NCI-H1417 treated with DMSO at 0.1 percent for 48 hours (cell line): Measurements from ENCODE around the gene PRKN.
"Not testable (repeated sequence)": the region's sequence is repeated elsewhere in the genome, so short reads cannot be mapped to it uniquely, and the experiment has no call there.

Experiments
- DNase-seq: peaks from one replicate; lab custom pipeline; 2025; lab: John Stamatoyannopoulos, UW

PRKN gene

DNA sequence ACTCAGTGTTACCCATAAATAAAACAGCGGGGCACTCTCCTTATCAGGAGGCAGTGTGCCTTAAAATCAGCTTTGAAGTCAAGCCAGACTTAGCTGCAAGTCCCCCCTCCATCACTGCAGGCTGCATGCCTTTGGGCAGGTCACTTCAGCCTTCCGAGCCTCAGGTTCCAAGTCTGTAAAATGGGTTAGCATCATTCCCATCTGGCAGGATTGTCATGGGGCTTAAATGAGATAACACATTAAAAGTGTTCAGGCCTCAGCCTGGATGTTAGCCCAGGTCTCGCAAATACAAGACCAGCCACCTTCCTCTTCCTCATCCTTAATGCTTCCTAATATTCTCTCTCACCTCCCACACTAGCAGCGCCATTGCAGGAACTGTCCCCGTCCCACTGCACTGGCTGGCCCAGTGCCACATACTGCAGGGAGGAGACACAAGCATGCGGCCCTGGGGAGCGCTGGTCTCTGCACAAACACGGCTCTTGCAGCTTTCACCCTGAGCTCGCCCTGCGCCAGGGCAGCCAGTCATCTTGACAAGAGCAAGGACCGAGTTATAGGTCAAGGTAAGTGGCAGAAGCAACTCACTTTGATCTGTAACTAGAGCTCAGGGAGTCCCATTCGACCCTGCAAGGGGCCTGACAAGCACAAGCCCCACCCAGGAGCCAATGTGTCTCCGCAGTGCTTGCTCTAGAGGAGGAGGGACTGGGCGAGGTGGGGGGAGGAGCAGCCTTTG, 889.1 kb downstream of the PRKN start:
- no peak for DNase-seq

DNA sequence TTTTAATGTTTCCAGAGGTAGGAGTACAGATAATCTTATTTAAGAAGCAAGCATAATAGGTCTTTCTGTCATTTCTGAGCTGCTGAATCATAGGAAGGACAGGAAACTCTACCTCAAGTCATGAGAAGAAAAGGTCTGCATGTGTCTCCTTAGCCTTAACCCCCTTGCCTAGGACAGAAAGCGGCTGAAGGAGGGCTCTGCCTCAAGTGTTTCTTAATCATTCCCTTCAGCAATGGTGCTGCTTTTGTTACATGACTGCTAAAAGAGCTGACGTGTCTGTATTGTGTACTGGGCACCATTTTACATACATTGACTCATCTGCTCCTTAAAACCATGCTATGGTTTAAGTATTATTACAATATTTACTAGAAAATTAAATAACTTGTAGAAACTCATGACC, 889.7 kb downstream of the PRKN start:
- no peak for DNase-seq

DNA sequence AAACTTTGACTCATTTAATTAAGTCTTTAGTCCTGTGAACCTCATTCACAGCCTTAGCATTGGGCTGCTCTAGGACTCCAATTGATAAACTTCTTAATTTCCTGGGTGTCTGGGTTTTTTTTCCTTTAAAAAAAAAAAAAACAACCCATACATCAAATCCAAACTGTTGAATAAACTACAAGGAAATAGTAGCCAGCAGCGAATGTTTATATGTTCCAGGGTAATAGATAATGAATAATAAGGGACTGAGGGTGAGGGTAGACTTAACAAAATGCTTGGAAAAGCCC, 890.2 kb downstream of the PRKN start:
- DNase-seq, result no peak

DNA sequence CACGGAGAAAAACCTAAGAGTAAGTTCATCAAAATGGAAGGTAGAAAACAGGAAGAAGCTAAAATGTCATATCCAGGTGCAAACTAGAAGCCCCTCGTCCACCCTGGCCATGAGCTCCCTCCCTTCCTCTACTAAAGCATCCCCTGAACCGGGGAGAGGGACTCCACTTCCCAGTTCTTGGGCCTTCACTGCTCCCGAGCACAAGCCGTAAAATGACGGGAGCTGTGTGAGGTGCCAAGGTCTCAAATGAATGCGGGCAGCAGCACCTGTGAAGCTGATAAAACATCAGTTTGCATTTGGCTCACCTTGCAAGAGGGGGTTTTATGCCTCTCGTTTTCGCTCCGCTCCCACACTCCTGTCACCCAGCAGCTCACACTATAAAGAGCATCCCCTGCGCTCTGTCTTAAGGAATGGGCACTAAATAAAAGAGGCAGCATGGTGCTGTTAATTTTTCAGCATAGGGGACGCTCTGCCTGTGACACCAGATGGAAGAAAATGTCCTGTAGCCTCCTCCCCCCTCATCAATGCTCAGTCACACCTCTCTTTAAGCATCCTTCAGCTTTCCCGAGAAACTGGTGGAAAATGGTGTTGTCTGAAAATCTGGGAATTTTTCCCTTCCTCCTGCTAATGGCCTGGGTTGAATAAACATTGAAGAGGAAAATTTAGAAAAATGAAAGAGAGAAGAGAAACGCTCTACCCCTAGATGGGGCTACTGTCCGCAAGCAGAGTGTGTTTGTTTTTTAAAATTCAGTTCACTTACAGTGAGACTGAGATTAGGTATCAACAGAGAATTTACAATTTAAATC, 890.7 kb downstream of the PRKN start:
- no peak for DNase-seq

DNA sequence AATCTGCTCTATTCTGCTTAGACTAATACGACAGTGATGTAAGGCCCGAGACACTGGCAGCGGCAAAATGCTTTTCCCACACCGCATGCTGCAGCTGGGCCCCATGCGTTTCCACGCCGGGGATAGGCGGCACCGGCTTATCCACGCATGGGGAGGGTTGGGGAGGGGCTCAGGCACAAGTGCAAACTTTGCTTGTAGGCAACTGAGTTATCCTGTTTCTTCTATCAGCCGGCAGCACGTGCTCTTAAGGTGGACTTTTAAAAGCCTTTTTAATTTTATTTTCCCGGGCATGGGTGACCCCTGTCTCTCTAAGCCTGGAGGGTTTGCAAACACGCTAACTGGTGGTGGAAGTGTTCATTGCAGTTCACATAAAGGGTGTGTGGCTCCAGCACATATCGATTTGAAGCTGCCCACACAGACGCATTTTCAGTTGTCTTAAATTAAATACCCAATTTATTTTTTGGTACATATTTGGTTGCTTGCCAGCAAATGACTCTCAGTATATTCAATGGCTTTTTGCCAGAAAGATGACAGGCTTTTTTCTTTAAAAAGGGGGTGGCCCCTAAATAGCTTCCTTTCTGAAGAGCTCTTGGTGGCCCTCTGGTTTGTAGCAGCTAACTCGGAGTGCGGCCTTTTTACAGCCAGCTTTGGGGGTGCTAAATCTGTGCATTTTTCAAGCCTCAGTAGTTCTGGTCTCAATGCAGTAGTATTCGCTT, 891.9 kb downstream of the PRKN start:
- DNase-seq, result no peak

DNA sequence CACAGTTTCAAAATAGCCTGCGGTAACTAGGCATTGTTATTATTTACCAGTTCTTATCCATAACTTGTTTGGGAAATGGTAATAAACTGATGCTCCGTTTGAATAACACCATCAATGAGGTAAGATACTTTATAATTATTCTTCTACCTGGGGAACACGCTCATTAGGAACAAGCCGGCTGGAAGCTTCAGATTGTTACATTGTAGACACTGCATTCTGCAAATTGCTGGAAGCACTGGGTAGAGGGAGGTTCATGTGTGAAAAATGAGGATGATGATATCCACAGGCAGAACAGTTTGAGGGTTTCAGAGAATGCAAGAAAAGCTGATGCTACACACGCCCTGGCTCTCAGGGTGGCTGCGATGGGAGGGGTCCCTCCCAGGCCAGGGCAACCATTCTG, 893.1 kb downstream of the PRKN start:
- no peak for DNase-seq

DNA sequence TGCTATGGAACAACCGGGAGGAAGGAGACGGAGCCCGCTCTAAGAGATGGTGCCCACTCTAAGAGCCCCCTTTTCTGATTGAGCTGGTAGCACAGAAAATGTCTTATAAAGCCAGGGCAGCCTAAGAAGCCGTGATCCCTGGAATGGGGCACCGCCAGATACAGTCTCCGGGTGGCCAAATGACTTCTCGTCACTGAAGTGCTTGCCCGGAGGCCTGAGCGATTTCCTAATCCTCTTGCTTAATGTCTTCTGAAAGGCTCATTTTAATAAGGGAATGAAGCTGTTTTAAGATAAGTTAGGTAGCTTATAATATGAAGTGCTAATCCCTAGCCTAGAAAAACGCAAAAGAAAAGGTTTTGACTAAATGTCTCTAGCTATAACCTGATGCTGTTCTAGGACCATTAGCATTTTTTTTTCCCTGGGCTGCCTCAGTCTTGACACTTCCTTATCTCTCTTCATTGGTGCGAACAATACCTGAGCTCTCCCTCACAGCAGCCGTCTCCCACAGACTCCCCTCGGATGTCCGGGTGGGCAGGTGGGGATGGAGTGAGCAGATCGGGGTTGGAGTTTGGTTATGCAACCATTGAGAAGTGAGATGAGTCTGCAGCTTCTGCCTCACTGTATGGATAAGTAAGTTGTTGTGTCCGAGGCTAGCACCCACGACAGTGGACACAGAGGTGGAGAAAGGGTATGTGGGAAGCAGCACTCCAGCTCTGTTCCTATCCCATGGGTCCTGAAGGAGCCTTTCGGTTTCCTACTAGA, 894.3 kb downstream of the PRKN start:
- DNase-seq, result no peak

DNA sequence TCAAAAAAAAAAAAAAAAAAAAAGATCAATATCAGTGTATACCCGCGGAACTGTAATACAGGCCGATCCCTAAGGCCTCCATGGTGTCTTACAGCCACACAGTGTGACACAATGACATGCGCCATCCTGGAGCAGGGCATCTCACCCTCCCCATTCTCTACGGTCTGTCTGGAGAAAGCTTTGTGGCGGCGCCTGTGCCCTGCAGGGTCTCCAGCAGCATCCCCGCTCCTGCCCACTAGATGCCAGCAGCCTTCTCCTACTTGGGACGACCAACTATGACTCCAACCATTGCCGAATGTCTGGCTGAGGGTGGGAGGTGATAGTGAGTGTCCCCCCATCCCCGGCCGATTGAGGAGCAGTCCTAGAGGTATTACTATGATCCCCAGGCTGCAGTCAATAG, 894.9 kb downstream of the PRKN start:
- no peak for DNase-seq

DNA sequence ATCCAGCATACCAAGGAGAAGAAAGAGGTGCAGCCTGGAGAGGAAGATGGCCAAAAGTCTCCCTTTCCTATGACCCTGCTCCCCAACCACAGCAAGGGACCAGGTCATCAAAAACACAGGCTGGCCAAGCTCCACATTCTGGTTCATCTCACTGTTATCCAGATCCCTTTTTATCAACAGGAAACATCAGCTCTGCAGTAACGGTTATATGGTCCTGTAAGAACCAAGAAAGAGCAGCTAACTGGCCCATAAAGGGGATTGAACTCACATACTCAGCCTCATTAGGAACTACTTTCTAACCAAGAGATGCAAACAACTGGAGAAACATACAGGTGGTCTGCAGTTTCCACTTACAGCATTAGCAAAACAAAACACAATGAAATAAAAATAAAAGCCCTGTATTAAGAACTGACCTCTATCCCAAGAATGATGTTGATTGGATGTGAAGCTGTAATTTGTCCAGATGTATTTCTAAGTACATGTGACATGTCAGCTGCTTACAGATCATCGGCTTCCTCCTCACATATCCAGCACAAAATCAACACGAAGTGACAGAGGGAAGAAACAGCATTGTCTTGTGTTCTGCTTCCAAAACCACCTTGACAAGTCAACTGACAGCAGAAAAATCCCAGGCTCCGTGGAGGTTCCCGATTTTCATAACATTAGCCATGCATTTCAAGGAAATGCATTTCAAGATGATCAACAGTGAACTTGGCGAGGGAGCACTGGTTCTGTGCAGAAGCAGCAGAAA, 896.5 kb downstream of the PRKN start:
- DNase-seq, result no peak

DNA sequence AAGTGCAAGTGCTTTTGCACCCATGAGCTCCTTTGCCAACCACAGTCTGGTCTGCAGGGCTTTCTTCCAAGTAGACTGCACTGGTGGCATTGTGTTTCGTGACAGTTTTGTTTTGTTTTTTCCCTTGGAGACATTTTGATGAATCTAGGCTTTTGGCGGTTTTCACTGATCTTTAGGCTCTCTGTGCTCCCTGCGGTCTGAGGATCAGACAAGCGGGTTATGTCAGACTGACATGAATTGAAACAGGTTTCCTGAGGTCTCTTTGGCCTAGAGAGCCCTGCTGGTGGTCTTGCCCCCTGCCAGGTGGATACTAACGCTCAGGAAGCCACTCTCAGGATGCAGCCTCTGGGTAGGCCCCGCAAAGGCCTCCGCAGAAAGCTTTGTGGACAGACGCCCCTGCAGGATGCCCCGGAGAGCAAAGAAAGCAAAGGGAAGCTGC, 898.3 kb downstream of the PRKN start:
- no peak for DNase-seq

DNA sequence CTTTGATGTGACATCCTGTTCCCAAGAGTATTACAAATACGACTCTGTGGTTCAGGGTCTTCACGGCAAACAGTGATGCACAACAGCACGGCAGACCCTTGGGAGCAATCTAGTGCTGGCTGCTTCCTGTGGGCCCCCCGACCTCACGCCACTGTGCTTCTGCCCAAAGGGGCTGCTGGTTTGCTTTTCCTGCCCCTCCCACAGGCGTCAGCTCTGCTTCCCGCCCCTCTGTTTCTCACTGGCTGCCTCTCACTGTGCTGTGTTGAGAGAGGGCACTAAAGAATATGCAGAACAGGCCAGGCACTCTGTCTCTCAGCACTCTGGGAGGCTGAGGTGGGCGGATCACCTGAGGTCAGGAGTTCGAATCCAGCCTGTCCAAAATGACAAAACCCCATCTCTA, 899.2 kb downstream of the PRKN start:
- DNase-seq, result no peak

DNA sequence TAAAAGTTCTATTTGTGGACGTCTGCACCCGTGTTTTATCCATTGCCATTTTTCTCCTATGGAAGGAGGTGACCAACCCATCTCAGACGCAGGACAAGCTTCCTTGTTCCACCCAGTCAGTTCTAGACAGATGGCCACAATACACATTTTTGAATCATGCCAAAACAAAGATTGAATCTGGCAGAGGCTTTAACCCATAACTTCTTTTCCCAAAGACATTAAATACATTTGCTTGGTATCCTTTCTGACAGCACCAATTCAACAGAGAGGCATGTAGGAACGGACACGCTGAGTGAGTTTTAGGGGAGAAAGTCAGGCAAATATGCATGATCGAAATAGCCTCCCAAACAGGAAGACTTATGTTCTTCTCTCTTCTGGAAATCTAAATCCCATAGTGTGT, 901.1 kb downstream of the PRKN start:
- DNase-seq, result no peak

DNA sequence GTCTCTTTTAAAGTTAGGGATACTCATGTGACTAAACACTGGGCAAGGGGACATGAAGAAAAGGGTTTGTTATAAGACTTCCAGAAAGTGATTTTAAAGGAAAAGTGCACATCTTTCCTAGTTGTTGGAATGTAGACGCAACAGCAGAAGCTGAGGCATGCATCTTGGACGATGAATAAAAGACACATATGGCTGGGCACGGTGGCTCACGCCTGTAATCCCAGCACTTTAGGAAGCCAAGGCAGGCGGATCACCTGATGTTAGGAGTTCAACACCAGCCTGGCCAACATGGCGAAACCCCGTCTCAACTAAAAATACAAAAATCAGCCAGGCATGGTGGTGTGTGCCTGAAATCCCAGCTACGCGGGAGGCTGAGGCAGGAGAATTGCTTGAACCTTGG, 905.4 kb downstream of the PRKN start:
- DNase-seq, result not testable (repeated sequence)

DNA sequence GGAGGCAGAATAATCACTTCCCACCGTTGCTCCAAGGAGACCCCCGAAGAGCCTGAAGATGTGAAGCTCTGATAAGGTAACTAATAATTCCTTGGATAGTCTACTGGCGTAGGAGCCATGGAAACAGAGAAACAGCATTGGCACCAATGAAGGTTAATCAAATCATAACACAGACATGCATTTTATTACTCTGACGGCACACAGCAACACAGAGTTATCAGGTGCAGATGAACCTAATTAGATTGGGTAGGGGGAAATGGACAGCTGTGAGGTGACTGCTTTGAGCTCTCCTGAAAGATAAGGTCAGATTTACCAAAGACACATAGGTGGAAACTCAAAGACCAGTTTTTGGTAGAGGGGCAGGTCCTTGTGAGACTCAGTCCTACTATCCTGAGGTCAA, 909.7 kb downstream of the PRKN start:
- DNase-seq, result no peak

DNA sequence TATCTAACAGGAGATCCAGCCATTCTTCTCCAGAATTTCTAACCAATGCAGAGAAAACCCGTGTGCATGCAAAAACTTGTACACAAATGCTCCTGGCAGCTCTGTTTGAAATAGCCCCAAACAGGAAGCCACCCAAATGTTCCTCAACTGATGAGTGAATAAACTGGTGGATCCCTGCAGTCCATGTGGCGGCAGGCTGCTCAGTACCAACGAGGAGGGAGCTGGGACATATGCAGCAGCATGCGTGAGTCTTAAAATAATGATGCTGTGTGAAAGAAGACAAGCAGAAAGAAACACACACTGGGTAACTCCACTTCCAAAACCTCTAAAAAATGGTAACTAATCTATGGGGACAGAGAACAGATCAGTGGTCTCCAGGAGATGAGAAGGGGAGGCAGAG, 911.6 kb downstream of the PRKN start:
- DNase-seq, result no peak

DNA sequence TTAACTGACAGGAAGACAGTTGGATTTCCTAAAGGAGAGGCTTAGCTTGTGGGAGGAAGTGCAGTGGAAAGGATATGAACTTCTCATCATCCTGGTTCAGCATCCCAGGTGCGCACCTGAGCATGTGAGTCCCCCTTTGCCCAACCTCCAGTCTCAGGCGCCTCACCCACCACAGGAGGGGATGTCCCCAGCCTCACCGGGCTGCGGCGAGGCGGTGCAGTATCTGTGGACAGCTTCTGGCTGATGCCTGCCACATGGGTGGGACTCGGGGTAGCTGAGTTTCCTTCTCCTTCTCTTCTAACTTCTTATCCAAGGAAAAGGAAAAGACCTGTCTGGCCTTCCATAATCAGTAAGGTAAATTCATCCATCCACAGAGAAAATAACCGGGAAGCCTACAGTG, 914.4 kb downstream of the PRKN start:
- DNase-seq, result no peak

DNA sequence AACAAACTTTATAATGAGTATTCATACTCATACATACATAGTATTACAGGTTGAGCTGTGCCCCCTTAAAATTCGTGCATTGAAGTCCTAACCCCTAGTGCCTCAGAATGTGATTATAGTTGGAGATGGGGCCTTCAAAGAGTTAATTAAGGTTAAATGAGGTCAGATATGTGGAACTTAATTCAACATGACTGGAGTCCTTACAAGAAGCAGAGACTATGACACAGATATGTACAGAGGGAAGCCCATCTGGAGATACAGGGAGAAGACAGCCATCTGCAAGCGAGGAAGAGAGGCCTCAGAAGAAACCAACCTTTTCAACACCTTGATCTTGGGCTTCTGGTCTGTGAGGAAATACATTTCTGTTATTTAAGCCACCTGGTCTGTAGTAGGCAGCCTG, 917.6 kb downstream of the PRKN start:
- no peak for DNase-seq

DNA sequence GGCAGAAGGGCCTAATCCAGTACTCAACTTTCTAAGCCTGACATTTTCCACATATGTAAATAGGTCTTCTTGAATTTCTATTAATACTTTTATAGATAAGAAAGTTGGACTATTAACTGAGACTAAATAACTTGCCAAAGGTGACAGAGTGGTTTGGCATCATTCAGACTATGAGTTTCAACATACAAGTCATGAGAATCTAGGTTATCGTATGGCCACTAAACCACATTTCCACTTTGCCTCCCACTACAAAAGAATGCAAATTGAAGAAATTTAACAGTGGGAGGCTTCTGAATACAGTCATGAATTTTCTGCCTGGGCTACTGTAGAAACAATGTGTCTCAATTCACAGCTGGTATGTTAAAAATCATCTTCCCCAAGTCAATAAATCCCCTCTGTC, 922.7 kb downstream of the PRKN start:
- no peak for DNase-seq

DNA sequence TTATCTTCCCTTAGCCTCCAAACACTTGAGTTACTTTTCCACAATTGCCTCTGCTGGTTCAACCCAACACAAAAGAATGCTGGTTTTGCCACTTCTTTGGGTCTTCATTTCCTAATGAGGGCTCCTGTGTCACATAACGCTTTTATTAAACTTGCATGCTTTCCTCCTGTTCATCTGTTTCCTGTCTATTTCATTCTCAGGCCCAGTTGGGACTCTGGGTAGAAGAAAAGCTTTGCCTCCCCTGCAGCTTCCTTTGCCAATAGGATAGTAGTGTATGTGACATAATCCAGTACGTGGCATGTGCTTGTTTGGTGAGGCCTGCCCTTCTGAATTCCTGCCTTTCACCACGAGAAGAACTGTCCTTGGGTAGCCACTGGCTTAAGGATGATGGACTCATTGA, 924.4 kb downstream of the PRKN start:
- no peak for DNase-seq

DNA sequence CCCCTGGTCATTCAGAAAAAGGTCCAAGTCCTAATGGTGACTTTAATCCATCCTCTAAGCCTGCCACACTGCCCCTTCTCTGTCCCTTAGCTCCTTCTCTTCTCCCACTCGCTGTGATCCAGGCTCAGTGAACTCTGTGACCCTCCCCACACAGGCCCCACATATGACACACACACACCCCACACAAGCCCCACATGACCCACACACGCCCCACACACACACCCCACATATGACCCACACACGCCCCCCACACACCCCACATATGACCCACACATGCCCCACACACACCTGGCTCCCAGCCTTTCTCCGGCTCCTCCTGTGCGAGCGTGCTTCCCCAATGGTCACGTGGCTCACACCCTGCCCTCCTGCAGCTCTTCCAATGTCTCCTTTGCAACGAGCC, 925.3 kb downstream of the PRKN start:
- DNase-seq, result no peak

DNA sequence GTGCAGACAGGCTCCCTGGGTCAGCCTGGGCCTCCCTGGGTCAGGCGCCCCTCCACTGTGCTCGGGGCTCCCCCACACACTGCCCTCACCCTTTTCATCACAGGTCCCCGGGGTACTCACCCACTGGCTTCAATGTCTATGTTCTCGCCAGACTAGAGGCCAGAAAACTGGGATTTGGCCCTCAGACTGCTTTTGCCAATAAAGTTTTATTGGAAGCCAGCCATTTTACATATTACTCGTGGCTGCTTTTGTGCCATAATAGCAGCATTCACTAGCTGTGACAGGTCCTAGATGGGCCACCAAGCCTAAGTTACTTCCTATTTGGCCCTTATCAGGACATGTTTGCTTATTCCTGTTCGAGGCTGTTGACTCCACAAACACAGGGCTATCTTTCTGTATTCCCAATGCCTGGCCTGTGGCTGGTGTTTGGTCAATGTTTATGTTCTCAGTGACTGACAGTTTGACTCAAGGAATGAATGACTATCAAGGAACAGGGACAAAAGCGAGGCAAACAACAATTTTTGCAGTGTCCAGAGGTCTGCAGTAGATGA, 928.6 kb downstream of the PRKN start:
- DNase-seq, result no peak

DNA sequence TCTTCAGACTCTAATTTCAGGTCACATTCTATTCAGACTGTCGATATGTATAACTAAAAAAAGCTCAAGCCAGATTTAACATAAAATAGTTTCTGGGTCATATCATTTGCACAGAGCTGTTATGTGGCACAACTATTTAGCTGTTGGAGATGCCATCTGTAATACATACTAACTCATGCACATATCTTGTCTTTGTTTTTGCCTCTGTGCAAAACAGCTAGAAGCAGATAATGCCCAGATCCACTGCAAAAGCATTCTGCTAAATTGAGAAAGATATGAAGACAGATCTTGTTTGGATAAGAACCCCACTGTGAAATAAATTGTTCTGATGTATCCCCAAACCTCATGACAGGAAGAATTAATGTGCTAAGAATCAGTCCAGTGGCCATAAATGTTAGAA, 930.9 kb downstream of the PRKN start:
- no peak for DNase-seq
